SK-N-SH (cell line): ENCODE measurements around the gene MYO1B.

Experiments used
- CHD2 ChIP-seq: fragments of 150-350 bp; IDR thresholded peaks from 2 replicates; pipeline ENCODE4 v1.6.1; 2018; ENCODE audit warnings: low read length; ENCODE audit not compliant: partially characterized antibody
- CTCF ChIP-seq: fragments of 200-600 bp; sonication (generic); IDR thresholded peaks from 2 replicates; pipeline ENCODE4 v1.6.1; 2017; ENCODE audit warnings: antibody characterized with exemption, mild to moderate bottlenecking, moderate library complexity
- EZH2phosphoT487 ChIP-seq: fragments of 200-600 bp; sonication (generic); IDR thresholded peaks from 2 replicates; pipeline ENCODE4 v1.6.1; 2017; ENCODE audit warnings: low read depth, mixed run types, mild to moderate bottlenecking, antibody characterized with exemption, moderate library complexity, borderline replicate concordance
- GATA2 ChIP-seq: sonication (generic); formaldehyde crosslinking; IDR thresholded peaks from 2 replicates; pipeline ENCODE4 v1.5.0; 2020; ENCODE audit warnings: mild to moderate bottlenecking, missing genetic modification reagents
- MXI1 ChIP-seq: IDR thresholded peaks from 2 replicates; pipeline ENCODE4 v1.6.1; 2012; ENCODE audit warnings: mild to moderate bottlenecking, low read depth, low read length, improper control_type of control experiment
- NFIC ChIP-seq: IDR thresholded peaks from 2 replicates; pipeline ENCODE4 v1.4.0; 2012; ENCODE audit warnings: borderline replicate concordance
- NRF1 ChIP-seq: IDR thresholded peaks from 2 replicates; pipeline ENCODE4 v1.6.1; 2012; ENCODE audit warnings: low read depth, mild to moderate bottlenecking, low read length
- PBX3 ChIP-seq: IDR thresholded peaks from 2 replicates; pipeline ENCODE4; 2012
- POLR2AphosphoS5 ChIP-seq: IDR thresholded peaks from 2 replicates; pipeline ENCODE4 v1.6.1; 2012; ENCODE audit warnings: low read depth, low read length
- RCOR1 ChIP-seq: fragments of 150-350 bp; IDR thresholded peaks from 2 replicates; pipeline ENCODE4 v1.6.1; 2017; ENCODE audit warnings: antibody characterized with exemption, low read length
- REST ChIP-seq: IDR thresholded peaks from 2 replicates; pipeline ENCODE4 v1.6.1; 2012; ENCODE audit warnings: mild to moderate bottlenecking, low read depth, low read length, moderate library complexity
- RFX5 ChIP-seq: IDR thresholded peaks from 2 replicates; pipeline ENCODE4 v1.6.1; 2012; ENCODE audit warnings: mild to moderate bottlenecking, improper control_type of control experiment, low read length
- SMC3 ChIP-seq: IDR thresholded peaks from 2 replicates; pipeline ENCODE4 v1.6.1; 2012; ENCODE audit warnings: low read depth, low read length, improper control_type of control experiment
- TAF1 ChIP-seq: IDR thresholded peaks from 2 replicates; pipeline ENCODE4 v1.6.1; 2012; ENCODE audit warnings: low read depth, mild to moderate bottlenecking, low read length, moderate library complexity, borderline replicate concordance

- TF ChIP-seq POLR2AphosphoS5 (no peak), CTCF (no peak), RFX5 (no peak), NRF1 (no peak), RCOR1 (no peak), TAF1 (no peak), SMC3 (no peak), PBX3 (no peak), NFIC (no peak), EZH2phosphoT487 (no peak), GATA2 (CRISPR knock-in tag) (no peak), CHD2 (no peak), REST (no peak), MXI1 (no peak)
These were observed 19.5 kb upstream of the MYO1B start for GRCh38 chr2:191225690-191226089.
